Uterus (tissue), 4 donors: Measurements from ENCODE around the gene FCN1. TPM values are rescaled to one million over a fixed set of nuclear protein-coding genes. Genes with fewer than 3 reads are reported as not detected.

Experiments
- DNase-seq, 2 donors: peaks; one replicate each; pipeline ENCODE4 v3.0.0-alpha.2; 2019 to 2020
- H3K27ac ChIP-seq, 2 donors: fragments of 200-600 bp; sonication (generic); 1 replicate in 1 of 2; 2 replicates in 1 of 2; pipeline ENCODE4 v1.5.1; 2016 to 2018
- H3K27me3 ChIP-seq, 2 donors: fragments of 200-600 bp; sonication (generic); one replicate each; pipeline ENCODE4 v1.5.1; 2018 to 2019; ENCODE audit warnings: control low read depth in 1 of 2
- H3K36me3 ChIP-seq, 2 donors: fragments of 200-600 bp; sonication (generic); one replicate each; pipeline ENCODE4 v1.5.1; 2019; ENCODE audit warnings: control low read depth in 1 of 2
- H3K4me1 ChIP-seq, 2 donors: fragments of 200-600 bp; sonication (generic); one replicate each; pipeline ENCODE4 v1.5.1; 2018 to 2019; ENCODE audit warnings: control low read depth in 1 of 2
- H3K4me3 ChIP-seq, 2 donors: fragments of 200-600 bp; sonication (generic); 1 replicate in 1 of 2; 2 replicates in 1 of 2; pipeline ENCODE4 v1.5.1; 2018 to 2019; ENCODE audit warnings: mild to moderate bottlenecking in 1 of 2
- H3K9me3 ChIP-seq, 2 donors: fragments of 200-600 bp; sonication (generic); one replicate each; pipeline ENCODE4 v1.5.1; 2019; ENCODE audit warnings: control low read depth in 1 of 2
- CTCF ChIP-seq, 4 experiments: fragments of 200-600 bp in 2 of 4; fragments of 450-650 bp in 2 of 4; sonication (generic) in 2 of 4; IDR thresholded peaks; one replicate each; pipeline ENCODE4 v1.5.1; 2016 to 2019; ENCODE audit warnings: antibody characterized with exemption in 4 of 4, mild to moderate bottlenecking in 2 of 4, moderate library complexity in 1 of 4
- POLR2A ChIP-seq, 2 donors: fragments of 450-650 bp; IDR thresholded peaks; one replicate each; pipeline ENCODE4 v1.6.1; 2016; ENCODE audit warnings: antibody characterized with exemption in 2 of 2, mild to moderate bottlenecking in 1 of 2, moderate library complexity in 1 of 2
- intact Hi-C: fragments of 100-400 bp; cut with DNase I; formaldehyde crosslinking; loops from one replicate; pipeline ENCODE4 v1.15.1; 2023; ENCODE audit warnings: low total_unique reads
- total RNA-seq, 4 donors: library from RNA; depleted of rRNA in 3 of 4; stranded (reverse); fragments of >200 nt in 3 of 4; gene quantifications; one replicate each; pipeline versions ENCODE4 v1.1.0 to v1.2.4, GENCODE V29; 2014 to 2023
- donor health status: DM: yes; HTN: yes; CAD: no.

The FCN1 gene
- total RNA-seq, 4 donors from 2014 or later = 0.26 to 13.8 (median 4.4) TPM

GRCh38 chr9:134922066-134922931 is 4.6 kb upstream of the FCN1 start:
- peak in 1 of 2 donors; percentile 12 for DNase-seq
- TF ChIP-seq POLR2A (IDR thresholded peaks at IDR 0.05) = no peak
- TF ChIP-seq CTCF (IDR thresholded peaks at IDR 0.05) = no peak
- Histone ChIP-seq H3K4me1 (no peaks in the 10 kb centered on the region), H3K27ac (no peak overlapping the region), H3K9me3 (no peaks in the 10 kb centered on the region), H3K36me3 (no peaks in the 10 kb centered on the region), H3K4me3 (no peak overlapping the region), H3K27me3 (no peaks in the 10 kb centered on the region)
- intact Hi-C loops = no loop called here

- H3K4me1 ChIP-seq = no peaks in the 10 kb centered on the region
- H3K4me3 ChIP-seq = no peak overlapping the region
- no peak overlapping the region for H3K27ac ChIP-seq
- DNase-seq = no peak
- H3K27me3 ChIP-seq = no peaks in the 10 kb centered on the region
- no peaks in the 10 kb centered on the region for H3K36me3 ChIP-seq
- intact Hi-C loops = no loop called here
- no peaks in the 10 kb centered on the region for H3K9me3 ChIP-seq
- TF ChIP-seq CTCF (IDR thresholded peaks at IDR 0.05) = no peak
- no peak for TF ChIP-seq POLR2A (IDR thresholded peaks at IDR 0.05)
Observed at GRCh38 chr9:134919303-134919702, 1.6 kb upstream of the FCN1 start.

- intact Hi-C loops = no loop called here
- TF ChIP-seq POLR2A (IDR thresholded peaks at IDR 0.05) = no peak
- Histone ChIP-seq H3K9me3 (no peaks in the 10 kb centered on the region), H3K4me3 (no peak overlapping the region), H3K27me3 (no peaks in the 10 kb centered on the region), H3K36me3 (no peaks in the 10 kb centered on the region), H3K27ac (no peak overlapping the region), H3K4me1 (no peaks in the 10 kb centered on the region)
- no peak for DNase-seq
Observed at GRCh38 chr9:134918646-134919045, 934 bp upstream of the FCN1 start.

- TF ChIP-seq CTCF (IDR thresholded peaks at IDR 0.05) = no peak
- no peak for TF ChIP-seq POLR2A (IDR thresholded peaks at IDR 0.05)
- no peaks in the 10 kb centered on the region for H3K9me3 ChIP-seq
- no peaks in the 10 kb centered on the region for H3K36me3 ChIP-seq
- intact Hi-C loops = no loop called here
- no peak for DNase-seq
- H3K27me3 ChIP-seq = no peaks in the 10 kb centered on the region
- no peak overlapping the region for H3K4me3 ChIP-seq
- H3K4me1 ChIP-seq = no peaks in the 10 kb centered on the region
- no peak overlapping the region for H3K27ac ChIP-seq
Observed at GRCh38 chr9:134916161-134916665, 1.5 kb downstream of the FCN1 start.

GRCh38 chr9:134915046-134915985 is 2.4 kb downstream of the FCN1 start:
- no peak overlapping the region for H3K4me3 ChIP-seq
- no peaks in the 10 kb centered on the region for H3K4me1 ChIP-seq
- TF ChIP-seq POLR2A (IDR thresholded peaks at IDR 0.05) (no peak), CTCF (IDR thresholded peaks at IDR 0.05) (no peak)
- H3K27ac ChIP-seq = no peak overlapping the region
- H3K36me3 ChIP-seq = no peaks in the 10 kb centered on the region
- no peak for DNase-seq
- intact Hi-C loops = no loop called here
- no peaks in the 10 kb centered on the region for H3K27me3 ChIP-seq
- H3K9me3 ChIP-seq = no peaks in the 10 kb centered on the region
